IPS-18a (cell line): Measurements from ENCODE around the gene GPR156.

Experiments used
- H3K27ac ChIP-seq: one replicate; pipeline ENCODE4 v1.5.1; 2013; ENCODE audit warnings: low read length
- H3K27me3 ChIP-seq: one replicate; pipeline ENCODE4 v1.6.1; 2013; ENCODE audit warnings: mild to moderate bottlenecking, low read length; ENCODE audit not compliant: control insufficient read depth, insufficient read depth
- H3K36me3 ChIP-seq: one replicate; pipeline ENCODE4 v1.6.1; 2013; ENCODE audit warnings: low read depth, low read length; ENCODE audit not compliant: control insufficient read depth
- H3K4me1 ChIP-seq: one replicate; pipeline ENCODE4 v1.6.1; 2013; ENCODE audit warnings: low read depth, low read length; ENCODE audit not compliant: control insufficient read depth
- H3K4me3 ChIP-seq: one replicate; pipeline ENCODE4 v1.5.1; 2013; ENCODE audit warnings: low read length
- H3K9ac ChIP-seq: one replicate; pipeline ENCODE4 v1.6.1; 2013; ENCODE audit warnings: mild to moderate bottlenecking, low read length, moderate library complexity
- H3K9me3 ChIP-seq: one replicate; pipeline ENCODE4 v1.6.1; 2013; ENCODE audit warnings: low read depth, low read length; ENCODE audit not compliant: control insufficient read depth

Gene GPR156

GRCh38 chr3:120170223-120170622, 114.8 kb downstream of the GPR156 start:
- no peaks in the 10 kb centered on the region for H3K27me3 ChIP-seq
- no peak overlapping the region for H3K27ac ChIP-seq
- no peaks in the 10 kb centered on the region for H3K4me1 ChIP-seq
- no peak overlapping the region for H3K9ac ChIP-seq
- no peaks in the 10 kb centered on the region for H3K36me3 ChIP-seq
- H3K4me3 ChIP-seq, result no peak overlapping the region
- no peaks in the 10 kb centered on the region for H3K9me3 ChIP-seq

GRCh38 chr3:120169407-120169806, 115.6 kb downstream of the GPR156 start:
- no peak overlapping the region for H3K4me3 ChIP-seq
- no peaks in the 10 kb centered on the region for H3K9me3 ChIP-seq
- no peak overlapping the region for H3K27ac ChIP-seq
- no peak overlapping the region for H3K9ac ChIP-seq
- H3K27me3 ChIP-seq, result no peaks in the 10 kb centered on the region
- no peaks in the 10 kb centered on the region for H3K4me1 ChIP-seq
- no peaks in the 10 kb centered on the region for H3K36me3 ChIP-seq

GRCh38 chr3:120168611-120169010, 116.4 kb downstream of the GPR156 start:
- H3K36me3 ChIP-seq, result no peaks in the 10 kb centered on the region
- no peaks in the 10 kb centered on the region for H3K27me3 ChIP-seq
- no peak overlapping the region for H3K4me3 ChIP-seq
- no peaks in the 10 kb centered on the region for H3K4me1 ChIP-seq
- no peak overlapping the region for H3K9ac ChIP-seq
- no peak overlapping the region for H3K27ac ChIP-seq
- H3K9me3 ChIP-seq, result no peaks in the 10 kb centered on the region

- Histone ChIP-seq H3K36me3 (no peaks in the 10 kb centered on the region), H3K4me1 (no peaks in the 10 kb centered on the region), H3K27me3 (no peaks in the 10 kb centered on the region), H3K4me3 (no peak overlapping the region), H3K9ac (no peak overlapping the region), H3K9me3 (no peaks in the 10 kb centered on the region), H3K27ac (no peak overlapping the region)
Measured at GRCh38 chr3:120168038-120168437, 117.0 kb downstream of the GPR156 start.

- no peak overlapping the region for H3K27ac ChIP-seq
- H3K9ac ChIP-seq, result no peak overlapping the region
- no peaks in the 10 kb centered on the region for H3K27me3 ChIP-seq
- H3K9me3 ChIP-seq, result no peaks in the 10 kb centered on the region
- H3K36me3 ChIP-seq, result no peaks in the 10 kb centered on the region
- H3K4me1 ChIP-seq, result no peaks in the 10 kb centered on the region
- no peak overlapping the region for H3K4me3 ChIP-seq
Measured at GRCh38 chr3:120167488-120167887, 117.5 kb downstream of the GPR156 start.

DNA sequence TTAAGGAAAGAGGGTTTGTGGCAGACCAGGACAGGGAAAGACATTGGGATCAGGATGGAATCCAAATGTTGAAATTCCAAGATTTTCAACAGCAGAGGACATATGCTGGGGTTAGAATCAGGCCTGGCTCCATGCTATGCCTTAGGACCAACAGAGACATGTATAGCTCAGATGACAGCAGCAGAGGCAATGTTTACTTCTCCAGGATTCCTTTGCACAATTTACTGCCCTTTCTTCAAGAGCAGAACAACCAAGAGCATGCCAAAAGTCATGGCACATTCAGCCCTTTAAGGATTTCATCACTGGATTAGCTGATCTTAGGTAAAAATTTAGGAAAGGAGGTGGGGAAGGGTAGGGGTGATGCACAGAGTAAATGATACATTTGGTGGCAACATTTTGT, 121.2 kb downstream of the GPR156 start:
- Histone ChIP-seq H3K4me1 (no peaks in the 10 kb centered on the region), H3K36me3 (no peaks in the 10 kb centered on the region), H3K27ac (no peak overlapping the region), H3K27me3 (no peaks in the 10 kb centered on the region), H3K9me3 (no peaks in the 10 kb centered on the region), H3K9ac (no peak overlapping the region), H3K4me3 (no peak overlapping the region)

DNA sequence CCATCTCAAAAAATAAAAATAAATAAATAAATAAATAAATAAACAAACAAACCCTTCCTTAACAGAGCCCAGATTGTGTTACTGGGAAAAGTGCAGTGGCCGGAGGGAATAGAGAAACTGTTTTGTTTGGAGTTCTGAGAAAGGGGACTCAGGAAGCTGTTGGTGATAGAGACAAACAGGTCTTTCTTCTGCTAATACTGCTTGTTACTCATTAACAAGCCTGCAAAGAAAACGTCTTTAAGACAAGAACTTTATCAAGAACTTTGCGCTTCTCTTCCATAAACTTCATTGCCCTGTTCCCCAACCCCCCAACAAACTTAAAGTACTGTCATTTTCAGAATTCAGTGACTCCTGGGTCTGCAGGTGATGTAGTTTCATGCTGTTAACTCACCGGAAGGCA, 122.0 kb downstream of the GPR156 start:
- Histone ChIP-seq H3K9ac (no peak overlapping the region), H3K27me3 (no peaks in the 10 kb centered on the region), H3K27ac (no peak overlapping the region), H3K4me3 (no peak overlapping the region), H3K36me3 (no peaks in the 10 kb centered on the region), H3K9me3 (no peaks in the 10 kb centered on the region), H3K4me1 (no peaks in the 10 kb centered on the region)

DNA sequence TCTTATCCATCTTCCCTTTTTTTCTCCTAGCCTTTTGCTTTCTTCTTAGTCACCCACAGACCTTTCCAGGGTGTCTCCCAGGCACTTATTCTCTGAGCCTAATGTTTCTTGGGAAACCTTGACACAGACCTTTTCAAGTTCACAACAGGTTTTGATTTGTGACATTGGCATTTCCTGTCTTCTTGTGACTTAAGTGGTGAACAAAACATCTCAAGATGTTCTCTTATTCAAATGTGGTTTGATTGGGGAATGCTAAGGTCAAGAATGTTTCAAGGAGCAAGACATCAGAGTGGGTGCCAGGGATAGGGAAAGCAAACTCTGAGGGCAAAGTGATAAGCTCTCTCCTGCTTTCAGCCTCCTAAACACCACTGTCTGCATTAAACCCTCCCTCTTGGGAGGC, 122.6 kb downstream of the GPR156 start:
- H3K4me3 ChIP-seq, result no peak overlapping the region
- H3K9me3 ChIP-seq, result no peaks in the 10 kb centered on the region
- no peaks in the 10 kb centered on the region for H3K36me3 ChIP-seq
- no peaks in the 10 kb centered on the region for H3K27me3 ChIP-seq
- no peak overlapping the region for H3K9ac ChIP-seq
- H3K4me1 ChIP-seq, result no peaks in the 10 kb centered on the region
- H3K27ac ChIP-seq, result no peak overlapping the region

GRCh38 chr3:120161902-120162301, 123.1 kb downstream of the GPR156 start:
- no peak overlapping the region for H3K9ac ChIP-seq
- no peaks in the 10 kb centered on the region for H3K27me3 ChIP-seq
- H3K4me3 ChIP-seq, result no peak overlapping the region
- no peak overlapping the region for H3K27ac ChIP-seq
- no peaks in the 10 kb centered on the region for H3K36me3 ChIP-seq
- no peaks in the 10 kb centered on the region for H3K9me3 ChIP-seq
- no peaks in the 10 kb centered on the region for H3K4me1 ChIP-seq

DNA sequence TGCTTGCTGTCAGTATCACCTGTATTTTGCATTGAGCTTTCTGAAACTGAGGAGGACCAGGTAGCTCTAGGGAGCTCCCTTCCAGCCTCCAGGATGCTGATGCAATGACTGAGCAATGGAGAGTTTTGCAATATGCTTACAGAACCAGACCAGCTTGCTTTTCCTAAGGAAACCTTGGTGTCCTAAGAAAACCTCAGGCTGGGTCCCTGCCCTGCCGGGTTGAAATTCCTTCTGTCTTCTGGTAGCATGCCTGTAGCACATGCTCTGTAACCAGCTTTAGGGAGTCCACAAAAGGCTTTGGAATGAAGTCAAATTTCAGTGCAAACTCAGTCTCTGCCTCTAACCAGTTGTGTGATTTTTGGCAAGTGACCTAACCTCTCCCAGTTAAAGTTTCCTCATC, 125.0 kb downstream of the GPR156 start:
- Histone ChIP-seq H3K27ac (no peak overlapping the region), H3K9me3 (no peaks in the 10 kb centered on the region), H3K9ac (no peak overlapping the region), H3K4me3 (no peak overlapping the region), H3K27me3 (no peaks in the 10 kb centered on the region), H3K36me3 (no peaks in the 10 kb centered on the region), H3K4me1 (no peaks in the 10 kb centered on the region)

DNA sequence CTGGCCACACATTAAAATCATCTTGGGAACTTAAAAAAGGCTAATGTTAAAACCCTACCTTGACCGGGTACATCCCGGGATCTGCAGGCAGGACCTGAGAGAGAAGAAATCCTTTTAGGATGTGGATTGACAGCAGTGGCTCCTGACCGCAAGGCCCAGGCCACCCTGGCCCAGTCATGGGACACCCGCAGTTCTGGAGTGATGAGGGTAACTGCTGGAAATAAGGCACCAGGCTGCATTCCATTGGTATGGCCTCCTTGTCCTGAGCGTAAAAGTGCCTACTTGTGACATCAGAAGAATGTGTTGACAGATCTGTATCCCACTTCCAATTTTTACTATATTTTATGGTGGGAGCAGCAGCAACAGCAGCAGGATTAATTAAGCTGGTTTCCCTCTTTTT, 127.3 kb downstream of the GPR156 start:
- Histone ChIP-seq H3K4me1 (no peaks in the 10 kb centered on the region), H3K9me3 (no peaks in the 10 kb centered on the region), H3K9ac (no peak overlapping the region), H3K4me3 (no peak overlapping the region), H3K36me3 (no peaks in the 10 kb centered on the region), H3K27ac (no peak overlapping the region), H3K27me3 (no peaks in the 10 kb centered on the region)

- Histone ChIP-seq H3K9ac (no peak overlapping the region), H3K4me1 (no peaks in the 10 kb centered on the region), H3K36me3 (no peaks in the 10 kb centered on the region), H3K9me3 (no peaks in the 10 kb centered on the region), H3K4me3 (no peak overlapping the region), H3K27ac (no peak overlapping the region), H3K27me3 (no peaks in the 10 kb centered on the region)
Measured at GRCh38 chr3:120157113-120157512, 127.9 kb downstream of the GPR156 start.
